ENCODE measurements around the gene EDARADD. TPM values are rescaled to one million over a fixed set of nuclear protein-coding genes. Genes with fewer than 3 reads are reported as not detected.
A peak's percentile ranks its signal among the peaks of the same experiment; 100 is the strongest.

EDARADD gene
- total and polyA plus RNA-seq, 2 of the 13 experiments (the other 11 are each of a cell fraction or from before 2014, with no cell fraction given) = 0.03 TPM; not detected in 1

DNA sequence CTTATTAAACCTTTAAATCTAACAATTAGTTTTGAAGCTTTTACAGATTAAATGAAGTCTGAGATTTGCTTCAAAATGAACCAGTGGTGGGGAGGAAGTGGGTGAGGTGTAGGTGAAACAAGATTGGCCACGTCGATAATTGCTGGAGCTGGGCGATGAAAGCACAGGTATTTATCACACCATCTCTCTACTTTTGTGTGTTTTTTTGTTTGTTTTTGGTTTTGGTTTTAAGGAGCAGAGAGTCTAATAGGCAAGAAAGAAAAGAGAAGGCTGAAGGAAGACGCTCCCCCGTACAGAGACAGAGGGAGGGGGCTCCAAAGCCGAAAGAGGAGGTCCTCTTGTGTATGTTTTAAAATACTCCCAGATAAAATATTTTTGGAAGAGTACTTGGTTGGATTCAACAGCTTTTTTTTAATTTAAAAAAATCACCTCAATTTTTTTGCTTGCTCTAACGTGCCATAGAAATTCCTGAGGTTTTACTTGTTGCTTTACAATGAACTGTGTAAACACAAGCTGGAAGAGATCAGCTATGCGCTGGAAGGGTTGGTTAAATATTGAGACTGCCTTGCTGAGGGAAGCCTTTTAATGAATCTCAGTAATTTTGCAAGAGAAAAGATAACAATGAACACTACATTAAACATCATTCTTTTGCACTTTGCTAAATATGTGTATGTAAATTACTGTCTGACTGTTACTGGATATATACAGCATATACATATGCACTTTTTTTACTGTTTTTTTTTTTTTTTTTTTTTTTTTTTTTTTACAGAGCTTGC is 123.0 kb downstream of the EDARADD start:
- Histone ChIP-seq H4K20me1 (ENCODE audit: insufficient read depth, low read length) (no peaks in the 10 kb centered on the region), H3K4me2 (ENCODE audit: low read depth, low read length) (peak overlapping the region; percentile 77), H3K79me2 (ENCODE audit: insufficient read depth, low read length) (no peaks in the 10 kb centered on the region), H3K9ac (ENCODE audit: insufficient read depth, low read depth, low read length) (peak overlapping the region; percentile 59), H2AFZ (ENCODE audit: low read length) (no peak overlapping the region), H3K27ac (ENCODE audit: extremely low read length, insufficient read depth, low read length) (peak overlapping the region; percentile 81), H3K4me3 (replicated peaks in 1 of 3; ENCODE audit: insufficient read depth in 1 of 3, low read depth in 2 of 3, low read length in 3 of 3) (peak overlapping the region; percentile 25 to 50 (median 30); a peak in 5 of 6 replicates), H3K4me1 (ENCODE audit: insufficient read depth, low read length) (peaks cover 97% of the 10 kb centered on the region), H3K9me3 (ENCODE audit: low read length) (no peaks in the 10 kb centered on the region), H3K27me3 (ENCODE audit: control insufficient read depth in 1 of 2, insufficient read depth in 2 of 2, low read length in 2 of 2) (no peaks in the 10 kb centered on the region), H3K36me3 (replicated peaks in 1 of 2; ENCODE audit: control insufficient read depth in 1 of 2, insufficient read depth in 2 of 2, low read length in 2 of 2) (no peaks in the 10 kb centered on the region)
- peak; percentile 69 for FAIRE-seq
- in situ Hi-C loops (cut with HindIII; ENCODE audit: extremely low pct_ligation_motif_present, low pct_unique_long_range_greater_than_20kb) (no loop called here), intact Hi-C loops (cut with micrococcal nuclease; ENCODE audit: unreplicated experiment) (loop anchor here (1.0 kb wide), 1 partner anchor 27 kb away; no protein-coding TSS in a partner anchor)
- peak; percentile 87 for ATAC-seq
- ChIA-PET CTCF (ENCODE audit: low intra/inter-chr PET ratio, low total read pairs) (no interaction called here), POLR2A (interaction anchor here (1.3 to 3.2 kb wide), 6 partner anchors 9 to 117 kb away, joined by 3 to 40 read pairs (median 8); no protein-coding TSS in a partner anchor)
- peak; percentile 93 for DNase-seq (ENCODE audit: low spot score)
- WGBS (ENCODE audit: low lambda C conversion rate) = 6% methylated on average over 8 of the region's 8 CpGs
- no TSS peak for BruUV-seq (replicated peaks)
- TF ChIP-seq, protein P1, sequence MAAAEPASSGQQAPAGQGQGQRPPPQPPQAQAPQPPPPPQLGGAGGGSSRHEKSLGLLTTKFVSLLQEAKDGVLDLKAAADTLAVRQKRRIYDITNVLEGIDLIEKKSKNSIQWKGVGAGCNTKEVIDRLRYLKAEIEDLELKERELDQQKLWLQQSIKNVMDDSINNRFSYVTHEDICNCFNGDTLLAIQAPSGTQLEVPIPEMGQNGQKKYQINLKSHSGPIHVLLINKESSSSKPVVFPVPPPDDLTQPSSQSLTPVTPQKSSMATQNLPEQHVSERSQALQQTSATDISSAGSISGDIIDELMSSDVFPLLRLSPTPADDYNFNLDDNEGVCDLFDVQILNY (CRISPR knock-in tag; conservative IDR thresholded peaks at IDR 0.05) = no peak
- TF ChIP-seq, protein P2, sequence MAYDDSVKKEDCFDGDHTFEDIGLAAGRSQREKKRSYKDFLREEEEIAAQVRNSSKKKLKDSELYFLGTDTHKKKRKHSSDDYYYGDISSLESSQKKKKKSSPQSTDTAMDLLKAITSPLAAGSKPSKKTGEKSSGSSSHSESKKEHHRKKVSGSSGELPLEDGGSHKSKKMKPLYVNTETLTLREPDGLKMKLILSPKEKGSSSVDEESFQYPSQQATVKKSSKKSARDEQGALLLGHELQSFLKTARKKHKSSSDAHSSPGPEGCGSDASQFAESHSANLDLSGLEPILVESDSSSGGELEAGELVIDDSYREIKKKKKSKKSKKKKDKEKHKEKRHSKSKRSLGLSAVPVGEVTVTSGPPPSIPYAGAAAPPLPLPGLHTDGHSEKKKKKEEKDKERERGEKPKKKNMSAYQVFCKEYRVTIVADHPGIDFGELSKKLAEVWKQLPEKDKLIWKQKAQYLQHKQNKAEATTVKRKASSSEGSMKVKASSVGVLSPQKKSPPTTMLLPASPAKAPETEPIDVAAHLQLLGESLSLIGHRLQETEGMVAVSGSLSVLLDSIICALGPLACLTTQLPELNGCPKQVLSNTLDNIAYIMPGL (CRISPR knock-in tag; IDR thresholded peaks at IDR 0.05; ENCODE audit: borderline replicate concordance in 1 of 2, low read depth in 1 of 2) = no peak
- TF ChIP-seq ZNF253 (CRISPR knock-in tag; IDR thresholded peaks at IDR 0.05; ENCODE audit: borderline replicate concordance) = no peak
- TF ChIP-seq FOXO1 (CRISPR knock-in tag; IDR thresholded peaks at IDR 0.05) = peak; percentile 37; the same call in 1 of the 2 replicates
- no peak for TF ChIP-seq NFYB (CRISPR knock-in tag; IDR thresholded peaks at IDR 0.05)
- TF ChIP-seq ARID2 (CRISPR knock-in tag; IDR thresholded peaks at IDR 0.05; ENCODE audit: borderline replicate concordance) = no peak
- no peak for TF ChIP-seq ZNF816 (CRISPR knock-in tag; IDR thresholded peaks at IDR 0.05; ENCODE audit: borderline replicate concordance)
- TF ChIP-seq ZSCAN25 (CRISPR knock-in tag; IDR thresholded peaks at IDR 0.05) = no peak
- no peak for TF ChIP-seq NFE2L1 (CRISPR knock-in tag; IDR thresholded peaks at IDR 0.05; ENCODE audit: borderline replicate concordance)
- TF ChIP-seq, protein P3, sequence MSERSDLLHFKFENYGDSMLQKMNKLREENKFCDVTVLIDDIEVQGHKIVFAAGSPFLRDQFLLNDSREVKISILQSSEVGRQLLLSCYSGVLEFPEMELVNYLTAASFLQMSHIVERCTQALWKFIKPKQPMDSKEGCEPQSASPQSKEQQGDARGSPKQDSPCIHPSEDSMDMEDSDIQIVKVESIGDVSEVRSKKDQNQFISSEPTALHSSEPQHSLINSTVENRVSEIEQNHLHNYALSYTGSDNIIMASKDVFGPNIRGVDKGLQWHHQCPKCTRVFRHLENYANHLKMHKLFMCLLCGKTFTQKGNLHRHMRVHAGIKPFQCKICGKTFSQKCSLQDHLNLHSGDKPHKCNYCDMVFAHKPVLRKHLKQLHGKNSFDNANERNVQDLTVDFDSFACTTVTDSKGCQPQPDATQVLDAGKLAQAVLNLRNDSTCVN (CRISPR knock-in tag; IDR thresholded peaks at IDR 0.05; ENCODE audit: borderline replicate concordance) = no peak
- TF ChIP-seq, protein P4, sequence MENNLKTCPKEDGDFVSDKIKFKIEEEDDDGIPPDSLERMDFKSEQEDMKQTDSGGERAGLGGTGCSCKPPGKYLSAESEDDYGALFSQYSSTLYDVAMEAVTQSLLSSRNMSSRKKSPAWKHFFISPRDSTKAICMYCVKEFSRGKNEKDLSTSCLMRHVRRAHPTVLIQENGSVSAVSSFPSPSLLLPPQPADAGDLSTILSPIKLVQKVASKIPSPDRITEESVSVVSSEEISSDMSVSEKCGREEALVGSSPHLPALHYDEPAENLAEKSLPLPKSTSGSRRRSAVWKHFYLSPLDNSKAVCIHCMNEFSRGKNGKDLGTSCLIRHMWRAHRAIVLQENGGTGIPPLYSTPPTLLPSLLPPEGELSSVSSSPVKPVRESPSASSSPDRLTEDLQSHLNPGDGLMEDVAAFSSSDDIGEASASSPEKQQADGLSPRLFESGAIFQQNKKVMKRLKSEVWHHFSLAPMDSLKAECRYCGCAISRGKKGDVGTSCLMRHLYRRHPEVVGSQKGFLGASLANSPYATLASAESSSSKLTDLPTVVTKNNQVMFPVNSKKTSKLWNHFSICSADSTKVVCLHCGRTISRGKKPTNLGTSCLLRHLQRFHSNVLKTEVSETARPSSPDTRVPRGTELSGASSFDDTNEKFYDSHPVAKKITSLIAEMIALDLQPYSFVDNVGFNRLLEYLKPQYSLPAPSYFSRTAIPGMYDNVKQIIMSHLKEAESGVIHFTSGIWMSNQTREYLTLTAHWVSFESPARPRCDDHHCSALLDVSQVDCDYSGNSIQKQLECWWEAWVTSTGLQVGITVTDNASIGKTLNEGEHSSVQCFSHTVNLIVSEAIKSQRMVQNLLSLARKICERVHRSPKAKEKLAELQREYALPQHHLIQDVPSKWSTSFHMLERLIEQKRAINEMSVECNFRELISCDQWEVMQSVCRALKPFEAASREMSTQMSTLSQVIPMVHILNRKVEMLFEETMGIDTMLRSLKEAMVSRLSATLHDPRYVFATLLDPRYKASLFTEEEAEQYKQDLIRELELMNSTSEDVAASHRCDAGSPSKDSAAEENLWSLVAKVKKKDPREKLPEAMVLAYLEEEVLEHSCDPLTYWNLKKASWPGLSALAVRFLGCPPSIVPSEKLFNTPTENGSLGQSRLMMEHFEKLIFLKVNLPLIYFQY (CRISPR knock-in tag; IDR thresholded peaks at IDR 0.05; ENCODE audit: borderline replicate concordance) = no peak
- TF ChIP-seq, protein P5, sequence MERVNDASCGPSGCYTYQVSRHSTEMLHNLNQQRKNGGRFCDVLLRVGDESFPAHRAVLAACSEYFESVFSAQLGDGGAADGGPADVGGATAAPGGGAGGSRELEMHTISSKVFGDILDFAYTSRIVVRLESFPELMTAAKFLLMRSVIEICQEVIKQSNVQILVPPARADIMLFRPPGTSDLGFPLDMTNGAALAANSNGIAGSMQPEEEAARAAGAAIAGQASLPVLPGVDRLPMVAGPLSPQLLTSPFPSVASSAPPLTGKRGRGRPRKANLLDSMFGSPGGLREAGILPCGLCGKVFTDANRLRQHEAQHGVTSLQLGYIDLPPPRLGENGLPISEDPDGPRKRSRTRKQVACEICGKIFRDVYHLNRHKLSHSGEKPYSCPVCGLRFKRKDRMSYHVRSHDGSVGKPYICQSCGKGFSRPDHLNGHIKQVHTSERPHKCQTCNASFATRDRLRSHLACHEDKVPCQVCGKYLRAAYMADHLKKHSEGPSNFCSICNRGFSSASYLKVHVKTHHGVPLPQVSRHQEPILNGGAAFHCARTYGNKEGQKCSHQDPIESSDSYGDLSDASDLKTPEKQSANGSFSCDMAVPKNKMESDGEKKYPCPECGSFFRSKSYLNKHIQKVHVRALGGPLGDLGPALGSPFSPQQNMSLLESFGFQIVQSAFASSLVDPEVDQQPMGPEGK (CRISPR knock-in tag; IDR thresholded peaks at IDR 0.05) = 0 out of 2 replicates have a peak, but pooled peaks have one; percentile 14

All from HepG2 (cell line).